ENCODE results near the gene GPR15LG.
"Not testable (repeated sequence)": the region's sequence is repeated elsewhere in the genome, so short reads cannot be mapped to it uniquely, and the experiment has no call there.

The GPR15LG gene

DNA sequence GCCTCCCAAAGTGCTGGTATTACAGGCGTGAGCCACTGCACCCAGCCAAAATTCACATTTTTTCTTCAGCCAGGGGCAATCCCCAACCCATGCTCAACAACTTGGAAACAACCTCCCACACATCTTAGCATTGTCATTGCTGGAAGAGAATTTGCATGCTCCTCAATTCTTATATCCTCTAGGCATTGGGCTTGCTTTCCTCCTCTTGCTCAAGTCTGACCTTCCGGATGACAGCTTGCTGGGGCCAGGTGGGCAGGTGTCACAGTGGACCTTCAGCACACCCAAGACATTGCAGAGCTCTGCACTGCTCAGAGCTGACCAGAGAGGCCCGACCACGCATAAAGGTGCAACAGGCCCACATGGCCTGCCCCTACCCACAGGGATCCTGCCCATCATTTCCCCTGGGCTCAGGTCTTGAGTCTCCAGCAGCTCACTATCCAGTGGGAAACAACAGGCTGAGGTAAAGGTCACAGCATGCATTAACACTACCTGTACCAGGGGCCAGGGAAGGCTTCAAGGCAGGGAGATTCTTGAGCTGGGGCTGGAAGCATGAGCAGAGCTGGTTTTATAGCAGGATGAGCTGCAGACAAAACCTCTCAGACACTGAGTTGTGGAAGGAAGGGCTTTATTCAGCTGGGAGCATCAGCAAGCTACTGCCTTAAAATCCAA lies 6.8 kb upstream of the GPR15LG start:
- no peak for DNase-seq

DNA sequence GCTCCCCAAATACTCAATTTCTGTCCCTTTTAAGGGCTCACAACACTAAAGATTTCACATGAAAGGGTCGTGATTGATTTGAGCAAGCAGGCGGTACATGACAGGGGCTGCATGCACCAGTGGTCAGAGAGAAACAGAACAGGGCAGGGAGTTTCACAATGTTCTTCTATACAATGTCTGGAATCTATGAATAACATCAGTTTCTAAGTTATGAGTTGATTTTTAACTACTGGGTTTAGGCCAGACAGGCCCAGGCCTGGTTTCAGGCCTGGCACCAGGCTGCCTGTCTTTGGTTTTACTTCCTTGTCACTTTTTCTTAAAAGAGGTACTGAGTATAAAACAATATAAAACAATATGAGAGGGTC lies 6.3 kb upstream of the GPR15LG start:
- DNase-seq: not testable (repeated sequence)

DNA sequence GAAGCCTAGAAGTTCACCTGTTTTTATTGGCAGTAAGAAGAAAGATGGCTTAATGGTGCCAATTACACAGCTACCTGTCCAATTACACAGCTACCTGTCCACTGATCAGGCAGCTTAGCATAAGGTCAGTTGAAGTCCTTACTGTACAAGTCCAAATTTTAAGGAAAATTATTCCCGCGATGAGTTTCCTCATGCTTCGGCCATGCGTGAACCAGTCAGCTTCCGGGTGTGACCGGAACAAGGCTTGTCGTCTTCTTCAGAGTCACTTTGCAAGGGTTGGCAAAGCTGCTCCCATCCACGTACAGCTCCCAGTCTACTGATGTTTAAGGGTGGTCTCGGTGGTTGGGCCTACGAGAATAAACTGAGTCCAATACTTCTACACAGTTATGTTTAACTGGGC lies 5.2 kb upstream of the GPR15LG start:
- DNase-seq: not testable (repeated sequence)

DNA sequence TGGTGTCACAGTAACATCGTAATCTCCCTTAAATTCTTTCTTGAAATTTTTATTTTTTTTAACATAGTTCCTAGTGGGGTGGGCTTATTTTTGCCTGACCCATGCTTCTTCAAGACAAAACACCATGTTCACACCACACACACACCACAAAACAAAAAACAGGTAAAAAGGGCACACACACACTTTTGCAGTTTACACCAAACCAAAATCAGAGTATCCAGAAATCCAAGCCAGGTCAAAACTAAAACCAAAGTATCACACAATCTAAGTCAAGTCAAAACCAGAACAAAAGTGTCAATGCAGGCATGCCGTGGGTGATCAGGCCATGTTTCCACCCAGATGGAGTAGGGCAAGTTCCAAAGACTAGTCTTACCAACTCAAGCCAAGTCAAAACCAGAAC lies 2.4 kb upstream of the GPR15LG start:
- DNase-seq: not testable (repeated sequence)

DNA sequence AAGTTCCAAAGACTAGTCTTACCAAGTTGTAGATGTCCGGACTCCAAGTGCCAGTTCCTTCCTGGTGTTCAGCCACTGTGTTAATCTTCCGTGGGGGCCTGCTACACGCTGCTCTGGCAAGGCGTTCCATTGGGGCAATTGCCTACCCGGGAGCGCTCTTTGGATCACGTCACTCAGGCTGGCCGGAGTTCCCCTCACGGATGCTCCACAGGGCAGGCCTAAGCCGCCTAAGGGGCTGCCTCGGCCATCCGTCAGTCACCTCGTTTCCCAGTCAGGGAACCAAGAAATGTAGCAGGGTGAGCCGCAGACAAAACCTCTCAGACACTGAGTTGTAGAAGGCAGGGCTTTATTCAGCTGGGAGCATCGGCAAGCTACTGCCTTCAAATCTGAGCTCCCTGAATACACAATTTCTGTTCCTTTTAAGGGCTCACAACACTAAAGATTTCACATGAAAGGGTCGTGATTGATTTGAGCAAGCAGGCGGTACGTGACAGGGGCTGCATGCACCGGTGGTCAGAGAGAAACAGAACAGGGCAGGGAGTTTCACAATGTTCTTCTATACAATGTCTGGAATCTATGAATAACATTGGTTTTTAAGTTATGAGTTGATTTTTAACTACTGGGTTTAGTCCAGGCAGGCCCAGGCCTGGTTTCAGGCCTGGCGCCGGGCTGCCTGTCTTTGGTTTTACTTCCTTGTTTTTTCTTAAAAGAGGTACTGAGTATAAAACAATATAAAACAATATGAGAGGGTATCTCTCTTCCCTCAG lies 1.7 kb upstream of the GPR15LG start:
- not testable (repeated sequence) for DNase-seq

DNA sequence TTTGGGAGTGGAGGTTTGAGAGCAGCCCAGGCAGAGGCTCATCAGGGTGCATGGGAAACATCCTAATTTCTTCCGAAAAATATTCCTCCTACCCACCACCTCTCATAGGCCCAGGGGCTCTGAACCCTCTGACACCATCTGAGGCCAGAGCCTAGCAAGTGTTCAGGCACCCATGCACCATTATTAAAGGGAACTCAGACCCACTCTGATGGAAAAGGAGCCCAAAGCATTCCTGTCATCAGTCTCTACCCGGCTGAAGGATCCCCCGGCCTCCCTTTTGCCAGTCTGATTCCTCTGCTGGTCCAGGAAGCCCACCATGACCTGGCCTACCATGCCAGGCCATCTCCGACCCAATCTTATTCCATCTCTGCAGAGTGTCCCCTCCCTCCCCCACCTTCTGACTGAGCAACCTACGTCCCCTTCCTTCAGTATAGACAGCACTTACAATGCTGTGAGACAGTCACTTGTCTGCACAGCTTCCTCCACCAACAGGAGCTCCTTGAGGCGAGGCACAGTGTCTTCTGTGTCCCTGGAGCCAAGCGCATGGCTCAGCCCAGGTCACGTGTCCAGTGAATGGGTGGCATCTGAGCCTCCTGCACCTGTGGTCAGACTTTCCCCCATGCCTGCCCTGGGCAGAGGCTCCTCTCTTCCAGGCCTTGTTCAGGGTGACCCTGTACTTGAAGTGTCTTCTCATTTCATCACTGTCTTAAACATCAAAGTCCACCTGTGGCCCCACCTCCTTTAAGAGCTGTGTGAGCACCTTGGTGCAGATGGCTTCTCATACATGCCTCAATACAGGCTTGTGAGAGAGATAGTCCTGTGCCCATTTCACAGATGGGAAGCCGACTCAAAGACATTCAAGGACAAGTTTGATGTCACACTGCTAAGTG lies 889 bp upstream of the GPR15LG start:
- no peak for DNase-seq

DNA sequence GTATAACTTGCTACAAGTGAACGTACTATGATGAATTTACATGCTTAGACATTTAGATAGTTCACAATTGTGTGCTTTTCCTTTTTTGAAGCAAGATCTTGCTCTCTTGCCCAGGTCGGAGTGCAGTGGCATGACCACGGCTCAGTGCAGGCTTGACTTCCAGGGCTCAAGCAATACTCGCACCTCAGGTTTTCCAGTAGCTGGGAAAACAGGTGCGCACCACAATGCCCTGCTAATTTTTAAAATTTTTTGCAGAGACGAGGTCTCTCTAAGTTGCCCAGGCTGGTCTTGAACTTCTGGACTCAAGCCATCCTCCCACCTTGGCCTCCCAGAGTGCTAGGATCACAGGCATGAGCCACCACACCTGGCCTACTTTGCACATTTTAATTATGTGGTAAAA lies 1.8 kb downstream of the GPR15LG start:
- no peak for DNase-seq

DNA sequence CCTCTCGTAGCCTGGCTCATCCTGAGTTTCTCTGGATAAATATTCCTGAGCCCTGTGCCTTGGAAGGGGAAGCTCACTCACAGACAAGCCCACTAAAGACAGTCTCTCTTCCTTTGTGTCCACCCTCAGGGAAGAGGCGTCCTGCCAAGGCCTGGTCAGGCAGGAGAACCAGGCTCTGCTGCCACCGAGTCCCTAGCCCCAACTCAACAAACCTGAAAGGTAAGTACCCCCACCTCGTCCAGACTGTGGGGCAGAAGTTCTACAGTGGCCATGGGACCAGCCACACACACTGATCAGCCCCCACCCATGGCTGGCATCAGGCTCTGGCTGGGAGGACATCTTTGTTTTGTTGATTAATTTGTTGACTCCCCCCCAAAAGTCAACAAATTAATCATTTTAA lies 2.8 kb downstream of the GPR15LG start:
- no peak for DNase-seq

DNA sequence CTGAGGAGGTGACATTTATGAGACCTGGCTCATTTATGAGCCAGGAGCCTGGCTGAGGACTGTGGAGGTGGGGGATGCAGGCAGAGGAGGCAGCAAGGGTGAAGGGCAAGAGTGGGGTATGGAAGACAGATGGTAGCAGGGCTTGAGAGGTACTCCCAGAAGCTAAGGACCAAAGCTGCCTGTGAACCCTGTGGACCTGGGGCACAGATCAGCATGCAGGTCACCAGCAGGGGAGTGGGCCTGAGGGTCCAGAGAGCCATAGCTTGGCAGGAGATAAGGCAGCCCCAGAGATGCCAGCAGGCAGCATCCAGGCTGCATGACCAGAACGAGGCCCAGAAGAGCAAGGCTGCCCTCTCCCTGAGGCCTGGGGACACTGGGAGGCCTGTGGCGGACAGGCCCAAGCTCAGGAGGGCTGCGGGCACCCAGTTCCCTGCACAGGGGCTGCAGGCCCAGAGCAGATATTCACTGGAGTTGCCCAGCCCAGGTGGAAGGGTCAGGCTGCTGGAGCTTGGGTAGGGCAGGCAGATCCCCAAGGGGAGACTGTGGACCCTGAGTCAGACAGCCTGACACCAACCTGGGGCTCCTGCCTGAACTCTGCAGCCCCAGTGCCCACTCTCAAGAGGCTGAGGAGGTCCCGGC lies 3.4 kb downstream of the GPR15LG start:
- no peak for DNase-seq

DNA sequence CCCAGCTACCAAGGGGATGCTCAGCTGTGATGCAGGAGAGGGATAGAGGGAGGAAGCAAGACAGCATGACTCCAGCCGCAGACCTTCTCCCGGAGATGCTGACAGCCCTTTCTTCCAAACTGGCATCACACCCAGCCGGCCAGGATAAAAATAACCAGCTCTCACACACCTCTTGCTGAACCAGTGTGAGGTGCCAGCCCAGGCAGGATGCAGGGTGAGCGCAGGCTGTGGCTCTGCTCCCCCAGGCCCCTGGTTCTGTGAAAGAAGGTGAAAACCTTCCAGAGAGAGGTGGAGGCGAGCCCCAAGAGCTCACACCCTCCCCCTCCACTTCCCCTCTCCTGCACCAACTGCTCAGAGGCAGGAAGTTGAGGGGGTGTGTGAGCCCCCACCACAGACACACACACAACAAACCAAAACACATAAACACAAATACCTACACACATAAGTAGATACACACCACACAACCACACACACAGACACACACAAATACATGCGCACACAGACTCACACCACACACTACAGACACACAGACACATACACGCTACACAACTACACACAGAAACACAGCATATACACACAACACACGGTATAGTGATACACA lies 4.0 kb downstream of the GPR15LG start:
- DNase-seq: no peak

DNA sequence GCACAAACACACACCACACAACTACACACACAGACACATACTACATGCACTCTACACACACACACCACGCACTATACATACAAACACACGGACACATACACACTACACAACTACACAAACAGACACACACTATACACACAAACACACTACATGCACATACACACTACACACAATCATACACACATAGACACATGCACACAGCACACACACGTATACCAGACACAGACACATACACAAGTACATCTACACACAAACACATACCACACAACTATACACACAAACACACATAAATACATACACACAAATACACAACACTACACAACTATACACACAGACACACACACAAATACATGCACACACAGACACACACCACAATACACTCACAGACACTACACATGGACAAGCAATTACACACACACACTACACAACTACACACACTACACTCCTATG lies 4.6 kb downstream of the GPR15LG start:
- DNase-seq: no peak

DNA sequence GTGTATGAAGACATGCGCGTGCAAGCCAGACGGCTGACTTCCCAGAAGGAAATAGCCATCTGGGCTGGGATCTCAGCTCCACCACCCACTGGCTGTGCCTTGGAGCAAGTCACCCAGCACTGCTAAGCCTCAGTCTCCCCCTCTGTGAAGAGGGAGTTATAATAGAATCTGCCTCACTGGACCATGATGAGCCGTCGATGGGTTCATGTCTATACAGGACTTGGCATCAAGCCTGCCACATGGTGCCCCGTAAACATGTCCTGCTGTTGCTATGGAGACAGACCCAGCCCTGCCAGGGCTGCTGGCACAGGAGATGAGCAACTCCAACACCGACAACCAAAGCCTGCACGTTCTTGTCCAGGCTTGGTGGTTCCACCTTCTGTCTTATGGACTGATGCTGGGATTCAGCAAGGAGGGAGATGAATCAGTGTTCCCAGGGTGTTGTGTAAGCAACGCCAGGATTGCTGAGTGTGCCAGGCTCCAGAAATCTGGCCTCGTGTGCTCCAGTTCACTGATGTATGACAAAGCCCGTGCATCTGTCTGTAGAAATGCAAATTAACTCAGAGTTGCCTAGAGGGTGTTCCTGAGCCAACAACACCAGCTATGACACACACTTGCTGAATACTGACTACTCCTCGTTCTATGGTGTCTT lies 5.6 kb downstream of the GPR15LG start:
- no peak for DNase-seq

DNA sequence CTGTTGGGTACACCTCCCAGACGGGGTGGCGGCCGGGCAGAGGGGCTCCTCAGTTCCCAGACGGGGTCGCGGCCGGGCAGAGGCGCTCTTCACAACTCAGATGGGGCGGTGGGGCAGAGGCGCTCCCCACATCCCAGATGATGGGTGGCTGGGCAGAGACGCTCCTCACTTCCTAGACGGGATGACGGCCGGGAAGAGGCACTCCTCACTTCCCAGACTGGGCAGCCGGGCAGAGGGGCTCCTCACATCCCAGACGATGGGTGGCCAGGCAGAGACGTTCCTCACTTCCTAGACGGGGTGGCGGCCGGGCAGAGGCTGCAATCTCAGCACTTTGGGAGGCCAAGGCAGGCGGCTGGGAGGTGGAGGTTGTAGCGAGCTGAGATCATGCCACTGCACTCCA lies 6.8 kb downstream of the GPR15LG start:
- not testable (repeated sequence) for DNase-seq

DNA sequence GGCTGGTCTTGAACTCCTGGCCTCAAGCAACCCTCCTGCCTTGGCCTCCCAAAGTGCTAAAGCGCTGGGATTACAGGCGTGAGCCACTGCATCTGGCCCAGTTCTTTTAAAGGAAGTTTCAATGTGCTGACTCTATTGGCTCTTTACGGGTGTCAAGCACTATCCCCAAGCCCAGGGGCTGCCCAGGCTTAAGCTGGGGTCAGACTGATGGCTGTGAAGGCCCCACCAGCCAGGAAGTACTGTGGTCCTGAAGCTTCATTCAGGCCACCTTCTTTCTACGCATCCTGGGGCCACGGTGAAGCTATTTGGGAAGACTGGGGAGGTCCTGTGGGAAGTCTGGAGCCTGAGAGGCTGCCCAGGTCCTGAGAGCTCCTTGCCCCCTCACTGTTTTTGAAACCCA lies 8.0 kb downstream of the GPR15LG start:
- no peak for DNase-seq

DNA sequence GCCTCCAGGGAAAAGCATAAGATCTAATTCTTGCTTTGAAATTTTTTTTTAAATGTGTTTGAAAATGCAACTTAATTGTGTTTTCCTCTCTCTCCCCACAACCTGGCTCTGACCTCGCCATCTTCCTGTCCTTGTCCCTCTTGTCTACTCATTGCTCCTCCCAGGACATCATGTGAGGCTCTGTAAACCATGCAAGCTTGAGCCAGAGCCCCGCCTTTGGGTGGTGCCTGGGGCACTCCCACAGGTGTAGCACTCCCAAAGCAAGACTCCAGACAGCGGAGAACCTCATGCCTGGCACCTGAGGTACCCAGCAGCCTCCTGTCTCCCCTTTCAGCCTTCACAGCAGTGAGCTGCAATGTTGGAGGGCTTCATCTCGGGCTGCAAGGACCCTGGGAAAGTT lies 10.9 kb downstream of the GPR15LG start:
- no peak for DNase-seq

DNA sequence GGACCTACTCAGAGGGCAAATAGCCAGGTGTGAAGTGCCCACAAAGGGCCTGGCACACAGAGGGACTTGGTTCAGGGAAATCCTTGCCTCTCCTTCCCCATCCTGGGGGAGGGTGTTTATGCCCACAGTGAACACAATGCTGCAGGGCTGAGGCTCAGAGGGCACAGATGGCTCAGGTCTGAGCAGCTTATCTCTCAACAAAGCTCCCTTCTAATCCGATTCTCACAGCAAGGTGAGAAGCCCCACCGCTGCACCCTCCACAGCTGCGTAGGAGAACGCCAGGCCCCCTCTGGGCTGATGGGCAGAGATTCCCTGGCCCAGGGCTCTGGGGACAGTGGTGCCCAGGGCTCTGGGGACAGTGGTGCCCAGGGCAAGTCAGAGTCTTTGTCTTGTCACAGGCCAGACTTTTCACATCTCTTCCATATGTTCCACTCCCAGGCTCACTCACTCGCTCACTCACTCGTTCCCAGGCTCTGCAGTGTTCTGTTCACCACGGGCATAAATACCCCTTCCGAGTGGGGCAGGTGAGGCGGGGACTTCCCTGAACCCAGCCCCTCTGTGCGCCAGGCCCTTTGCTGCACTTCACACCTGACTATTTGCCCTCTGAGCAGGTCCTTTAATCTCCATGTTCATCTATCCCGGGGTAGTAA lies 12.1 kb downstream of the GPR15LG start:
- no peak for DNase-seq

DNA sequence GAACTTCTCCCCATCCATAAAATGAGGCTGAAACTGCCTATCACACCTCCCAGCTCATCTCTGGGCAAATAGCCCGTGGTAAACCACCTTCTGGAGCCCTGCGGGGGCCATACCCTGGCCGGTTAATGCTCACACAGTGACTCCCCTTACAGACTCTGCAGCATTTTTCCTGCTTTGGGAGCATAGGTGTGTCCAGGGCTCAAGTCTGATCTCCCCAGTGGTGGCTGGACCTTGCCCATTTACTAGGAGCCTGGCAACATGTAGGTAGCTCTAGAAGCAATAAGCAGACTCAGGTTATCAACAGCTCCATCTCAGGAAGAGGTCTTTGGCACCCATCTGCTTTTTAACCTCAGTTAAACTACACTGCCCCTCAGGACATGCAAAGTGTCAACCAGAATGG lies 15.2 kb downstream of the GPR15LG start:
- no peak for DNase-seq

DNA sequence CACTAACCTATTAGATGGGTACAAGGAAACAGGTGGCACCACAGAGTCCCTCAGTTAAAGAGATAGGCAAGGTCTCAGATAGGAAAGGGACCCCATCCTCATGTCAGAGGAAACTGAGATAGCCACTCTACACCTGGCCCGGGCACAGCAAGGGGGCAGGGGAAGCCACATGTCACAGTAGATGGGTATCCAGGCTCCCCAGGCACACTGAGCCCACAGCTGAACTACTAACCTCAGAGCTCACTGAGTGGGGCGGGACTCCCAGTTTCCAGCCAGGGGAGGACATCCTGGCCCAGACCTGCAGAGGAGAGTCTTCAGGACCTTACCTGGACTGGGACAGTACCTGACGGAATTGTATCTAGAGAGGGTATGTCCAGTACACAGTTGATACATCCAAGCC lies 17.0 kb downstream of the GPR15LG start:
- DNase-seq: no peak

DNA sequence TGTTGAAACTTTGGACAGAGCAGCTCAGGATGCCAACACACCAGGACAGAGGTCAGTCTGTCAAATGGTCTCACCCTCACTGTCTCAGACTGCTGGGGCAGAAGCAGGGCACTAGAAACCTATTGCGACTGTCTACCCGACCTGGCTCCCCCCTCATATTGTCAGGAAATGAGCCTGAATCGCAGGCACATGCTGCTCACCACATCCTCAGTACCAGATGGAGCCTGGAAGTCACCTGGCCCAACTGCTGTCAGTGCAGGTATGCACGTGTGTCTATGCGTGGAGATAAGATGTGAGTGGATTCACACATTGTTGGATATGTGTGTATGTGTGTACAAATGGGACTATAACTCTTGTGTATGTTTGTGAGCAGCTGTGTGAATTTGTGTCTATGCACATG lies 17.5 kb downstream of the GPR15LG start:
- no peak for DNase-seq

DNA sequence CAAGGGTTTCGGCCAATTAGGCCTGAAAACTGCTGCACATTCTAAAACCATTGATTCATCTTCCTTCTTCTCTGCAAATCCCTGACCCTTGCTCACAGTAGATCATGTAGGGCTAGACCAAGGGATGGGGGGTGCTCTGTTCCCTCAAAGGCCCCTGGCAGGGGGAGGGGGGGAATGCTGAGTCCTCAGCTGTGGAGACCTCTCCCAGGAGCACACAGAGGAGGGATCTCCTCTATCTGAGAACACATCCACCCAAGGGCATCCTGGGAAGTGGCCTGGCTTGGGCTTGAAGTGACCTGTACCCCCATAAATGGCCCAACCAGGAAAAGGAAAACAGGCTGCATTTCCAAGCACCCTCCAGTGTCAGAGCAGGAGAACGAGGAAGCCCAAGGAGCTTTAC lies 19.7 kb downstream of the GPR15LG start:
- no peak for DNase-seq

DNA sequence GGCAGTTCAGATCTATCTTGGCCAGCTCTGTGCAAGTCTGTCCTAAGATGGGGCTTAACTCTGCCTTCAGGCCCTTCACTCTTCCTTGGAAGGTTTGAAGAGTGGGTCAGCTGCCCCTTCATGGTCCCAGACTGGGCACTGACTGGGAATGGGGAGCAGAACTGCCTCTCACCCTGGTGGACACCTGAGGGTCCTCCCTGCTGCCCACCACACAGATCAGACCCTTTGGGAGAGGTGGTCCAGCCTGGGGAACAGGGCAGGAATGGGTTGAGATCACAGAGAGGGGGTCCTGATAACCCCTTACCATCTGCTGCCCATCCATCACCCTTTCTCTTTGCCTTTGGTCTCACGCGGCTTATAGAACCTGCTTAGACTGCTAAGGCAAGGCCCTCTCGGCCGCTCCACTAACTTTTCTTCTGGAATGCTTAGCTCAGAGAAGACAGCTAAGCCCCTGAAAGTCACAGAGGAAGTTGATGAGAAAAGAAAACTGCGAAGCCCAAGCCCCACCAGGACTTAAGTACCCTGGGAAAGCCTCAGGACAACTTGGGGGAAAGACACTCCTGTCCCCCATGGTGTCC lies 20.3 kb downstream of the GPR15LG start:
- no peak for DNase-seq

Data from fibroblast of upper back skin (primary cell).